ENCODE measurements around the gene DBNDD2.

The DBNDD2 gene

GRCh38 chr20:45387274-45387673 is 20.8 kb upstream of the DBNDD2 start:
- DNase-seq: no peak

DNA sequence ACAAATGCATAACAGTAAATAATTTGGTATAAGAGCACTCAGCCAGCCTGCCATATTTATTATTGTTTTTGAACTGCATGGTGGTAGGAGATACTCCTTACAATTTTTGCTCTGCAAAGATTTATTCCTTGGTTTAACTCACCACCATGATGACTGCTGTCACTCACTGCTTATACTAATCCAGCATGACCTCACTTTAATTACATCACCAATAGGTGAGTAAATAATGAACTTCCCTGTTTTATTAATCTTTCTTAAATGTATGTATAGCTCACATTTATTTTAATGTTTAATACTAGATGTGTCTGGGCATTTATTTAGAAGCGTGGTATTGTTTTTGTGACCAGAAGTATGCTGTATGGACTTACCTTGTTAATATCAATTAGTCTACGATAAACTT is 17.2 kb upstream of the DBNDD2 start:
- DNase-seq: no peak

GRCh38 chr20:45391559-45391958 is 16.5 kb upstream of the DBNDD2 start:
- no peak for DNase-seq

DNA sequence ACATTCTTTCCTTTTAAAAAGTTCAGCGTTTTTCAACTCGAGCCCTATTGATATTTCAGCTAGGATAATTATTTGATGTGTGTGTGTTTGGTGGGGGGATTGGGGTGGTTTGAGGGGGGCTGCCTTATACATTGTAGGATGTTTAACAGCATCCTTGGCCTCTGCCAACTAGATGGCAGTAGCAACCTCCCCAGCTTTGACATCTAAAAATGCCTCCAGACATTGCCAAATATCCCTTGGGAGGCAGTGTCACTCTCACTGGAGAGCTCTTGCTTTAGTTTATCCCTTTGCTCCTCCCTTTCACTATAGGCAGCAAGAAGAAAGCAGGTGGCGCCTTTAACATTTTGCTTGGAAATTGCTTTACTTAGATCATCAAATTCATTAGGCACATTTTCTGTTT is 15.4 kb upstream of the DBNDD2 start:
- DNase-seq: no peak

DNA sequence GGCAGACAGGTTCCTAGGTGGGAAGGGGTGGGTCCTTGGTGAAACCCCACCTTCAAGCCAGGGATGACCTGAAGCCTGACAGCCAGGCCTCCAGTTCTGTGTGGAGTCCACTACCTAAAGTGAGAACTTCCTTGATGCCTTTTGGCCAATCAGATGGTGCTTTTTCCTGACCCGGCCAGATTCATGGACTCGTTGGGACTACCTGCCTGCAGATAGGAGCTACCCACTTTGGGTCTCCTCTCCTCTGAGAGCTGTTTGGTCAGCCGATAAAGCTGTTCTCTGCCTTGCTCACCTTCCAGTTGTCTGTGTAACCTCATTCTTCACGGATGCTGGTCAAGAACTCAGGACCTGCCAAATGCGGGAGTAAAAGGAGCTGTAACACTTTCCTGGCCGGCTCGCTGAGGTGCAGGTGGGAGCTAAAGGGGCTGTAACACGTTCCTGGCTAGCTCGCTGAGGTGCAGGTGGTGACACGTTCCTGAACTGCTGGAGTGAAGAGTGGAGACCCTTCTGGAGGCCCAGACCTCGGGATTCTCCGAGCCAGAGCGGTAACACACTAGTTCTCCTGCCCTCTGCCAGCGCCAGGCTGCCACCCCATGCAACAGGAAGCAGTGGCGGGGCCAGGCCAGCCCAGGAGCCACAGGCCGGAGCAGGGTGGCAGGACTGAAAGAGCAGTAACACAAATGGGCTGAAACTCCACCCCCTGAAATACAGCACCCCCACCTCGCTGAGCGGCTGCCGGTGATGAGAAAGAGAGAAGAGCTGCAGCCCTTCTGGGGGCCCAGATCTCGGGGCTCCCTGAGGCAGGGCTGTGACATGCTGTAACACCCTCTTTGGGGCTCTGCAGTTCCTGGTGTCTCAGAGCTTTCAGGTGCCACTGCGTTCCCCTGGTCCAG is 13.6 kb upstream of the DBNDD2 start:
- no peak for DNase-seq

DNA sequence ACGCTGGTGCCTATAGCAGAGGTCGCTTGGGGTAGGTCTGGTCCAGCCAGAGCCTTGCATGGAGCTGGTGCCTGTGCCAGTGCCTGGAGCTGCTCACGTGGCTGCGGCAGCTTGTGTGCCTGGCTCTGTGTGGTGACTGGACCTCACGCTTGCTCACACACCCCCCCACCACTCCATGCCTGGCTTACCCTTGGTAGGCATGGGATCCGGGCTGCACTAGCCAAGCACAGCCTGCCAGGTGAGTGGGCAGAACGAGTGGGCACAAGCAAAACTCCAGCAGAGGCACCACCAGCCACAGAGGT is 13.0 kb upstream of the DBNDD2 start:
- no peak for DNase-seq

DNA sequence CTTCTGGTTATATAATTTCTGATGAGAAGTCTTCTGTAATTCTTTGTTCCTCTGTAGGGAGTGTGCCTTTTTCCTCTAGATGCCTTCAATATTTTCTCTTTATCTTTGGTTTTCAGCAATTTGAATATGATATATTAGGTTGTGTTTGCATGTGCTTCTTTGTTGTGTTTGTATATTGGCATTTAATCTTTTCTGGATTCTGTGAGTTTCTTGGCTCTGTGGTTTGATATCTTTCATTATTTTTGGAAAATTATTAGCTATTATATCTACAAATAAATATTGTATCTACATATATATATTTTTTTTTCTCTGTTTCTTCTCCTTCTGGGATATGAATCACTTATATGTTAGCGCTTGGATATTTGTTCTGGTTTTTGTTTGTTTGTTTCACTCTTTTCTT is 9.1 kb upstream of the DBNDD2 start:
- DNase-seq: no peak

DNA sequence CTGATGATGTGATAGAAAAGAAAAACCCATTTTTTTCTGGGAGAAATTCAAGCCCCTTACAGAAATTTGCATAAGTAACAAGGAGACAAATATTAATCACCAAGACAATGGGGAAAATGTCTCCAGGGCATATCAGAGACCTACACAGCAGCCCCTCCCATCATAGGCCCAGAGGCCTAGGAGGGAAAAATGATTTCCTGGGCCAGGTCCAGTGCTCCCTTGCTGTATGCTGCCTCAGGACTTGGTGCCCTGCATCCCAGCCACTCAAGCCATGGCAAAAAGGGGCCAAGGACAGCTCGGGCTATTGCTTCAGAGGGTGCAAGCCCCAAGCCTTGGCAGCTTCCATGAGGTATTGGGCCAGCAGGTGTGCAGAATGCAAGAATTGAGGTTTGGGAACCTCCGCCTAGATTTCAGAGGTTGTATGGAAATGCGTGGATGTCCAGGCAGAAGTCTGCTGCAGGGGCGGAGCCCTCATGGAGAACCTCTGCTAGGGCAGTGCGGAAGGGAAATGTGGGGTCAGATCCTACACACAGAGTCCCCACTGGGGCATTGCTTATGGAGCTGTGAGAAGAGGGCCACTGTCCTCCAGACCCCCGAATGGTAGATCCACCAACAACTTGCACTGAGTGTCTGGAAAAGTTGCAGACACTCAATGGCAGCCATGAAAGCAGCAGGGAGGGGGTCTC is 7.6 kb upstream of the DBNDD2 start:
- no peak for DNase-seq

DNA sequence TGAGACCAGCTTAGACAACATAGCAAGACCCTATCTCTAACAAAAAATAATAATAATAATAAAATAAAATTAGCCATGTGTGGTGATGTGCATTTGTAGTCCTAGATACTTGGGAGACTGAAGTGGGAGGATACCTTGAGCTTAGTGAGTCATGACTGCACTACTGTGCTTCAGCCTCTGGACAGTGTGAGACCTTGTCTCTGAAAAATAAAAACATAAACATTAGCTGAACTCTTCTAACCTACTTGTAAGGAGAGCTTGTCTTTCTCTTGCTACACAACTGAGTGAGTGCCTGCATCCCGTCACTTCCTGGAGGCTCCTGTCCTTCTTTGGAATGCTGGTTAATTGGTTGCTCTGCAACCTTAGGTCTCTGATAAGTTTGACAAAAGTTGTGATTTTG is 5.1 kb upstream of the DBNDD2 start:
- no peak for DNase-seq

- no peak for DNase-seq
Observed at GRCh38 chr20:45404438-45404837, 3.7 kb upstream of the DBNDD2 start.

GRCh38 chr20:45405571-45406259 is 2.4 kb upstream of the DBNDD2 start:
- DNase-seq: no peak

DNA sequence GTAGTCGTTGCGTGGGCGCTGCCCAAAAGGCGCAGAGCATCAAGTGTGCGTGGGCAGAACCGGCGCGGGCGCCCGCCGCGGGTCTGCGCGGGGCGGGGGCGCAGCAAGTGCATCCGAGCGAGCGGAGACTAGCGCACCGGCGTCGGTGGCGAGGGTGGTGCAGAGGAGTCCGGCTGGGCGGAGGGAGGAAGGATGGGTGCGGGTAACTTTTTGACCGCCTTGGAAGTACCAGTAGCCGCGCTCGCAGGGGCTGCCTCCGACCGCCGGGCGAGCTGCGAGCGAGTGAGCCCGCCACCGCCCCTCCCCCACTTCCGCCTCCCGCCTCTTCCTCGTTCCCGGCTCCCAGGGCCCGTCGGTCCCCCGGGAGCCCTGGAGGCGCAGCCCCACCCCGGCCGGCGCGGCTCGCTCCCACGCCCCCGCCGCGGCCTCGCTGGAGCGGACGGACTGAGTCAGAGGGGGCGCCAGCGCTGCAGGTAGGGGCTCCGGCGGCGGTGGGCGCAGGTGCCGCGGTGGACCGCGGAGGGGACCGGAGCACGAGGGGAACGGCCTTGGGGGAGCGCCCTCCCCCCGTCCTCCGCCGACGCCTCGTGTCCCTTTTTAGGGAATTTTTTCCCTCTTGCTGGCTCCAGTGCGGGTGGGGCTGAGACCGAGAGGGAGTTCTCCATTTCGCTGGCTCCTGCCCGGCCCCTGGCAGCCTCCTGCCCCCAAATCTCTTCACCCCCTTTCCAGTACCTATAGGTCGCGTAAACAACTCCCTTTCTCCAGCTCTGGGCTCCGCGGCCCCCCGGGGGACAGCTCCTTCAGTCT is 1.6 kb upstream of the DBNDD2 start:
- DNase-seq: no peak

DNA sequence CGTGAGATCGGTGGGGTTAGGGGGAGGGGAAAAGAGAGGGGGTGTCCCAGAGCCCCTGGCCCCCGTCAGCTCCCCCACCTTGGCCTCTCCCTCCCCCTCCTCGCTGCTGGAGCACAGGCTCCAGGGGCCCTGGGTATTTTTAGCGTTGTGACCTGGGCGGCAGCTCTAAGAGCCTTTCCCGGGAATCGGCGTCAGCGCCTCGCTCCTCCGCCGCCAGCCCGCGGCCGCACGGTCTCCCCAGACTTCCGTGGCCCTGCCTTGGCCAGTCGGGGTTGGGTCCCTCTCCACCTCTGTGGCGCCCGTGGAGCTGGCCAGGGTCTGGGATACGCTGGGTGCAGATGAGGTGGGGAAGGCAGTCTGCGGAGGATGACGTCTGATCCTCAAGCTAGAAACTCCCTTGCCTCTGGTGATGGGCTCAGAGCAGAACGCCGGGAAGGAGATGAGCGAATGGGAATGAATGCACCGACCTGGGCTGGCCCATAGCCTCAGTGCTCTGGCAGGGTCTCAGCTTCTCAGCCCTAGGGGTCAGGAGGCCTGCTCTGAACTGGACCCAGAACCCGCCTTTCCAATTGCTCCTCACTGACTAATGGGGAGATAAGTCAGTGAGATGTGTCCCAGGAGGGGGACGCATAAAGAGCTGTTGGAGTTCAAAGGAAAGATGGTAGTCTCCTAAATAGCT is 883 bp upstream of the DBNDD2 start:
- no peak for DNase-seq

GRCh38 chr20:45408646-45409213 is 641 bp downstream of the DBNDD2 start:
- DNase-seq: no peak

GRCh38 chr20:45409521-45410272 is 1.6 kb downstream of the DBNDD2 start:
- no peak for DNase-seq

- no peak for DNase-seq
Observed at GRCh38 chr20:45410887-45411286, 2.8 kb downstream of the DBNDD2 start.

DNA sequence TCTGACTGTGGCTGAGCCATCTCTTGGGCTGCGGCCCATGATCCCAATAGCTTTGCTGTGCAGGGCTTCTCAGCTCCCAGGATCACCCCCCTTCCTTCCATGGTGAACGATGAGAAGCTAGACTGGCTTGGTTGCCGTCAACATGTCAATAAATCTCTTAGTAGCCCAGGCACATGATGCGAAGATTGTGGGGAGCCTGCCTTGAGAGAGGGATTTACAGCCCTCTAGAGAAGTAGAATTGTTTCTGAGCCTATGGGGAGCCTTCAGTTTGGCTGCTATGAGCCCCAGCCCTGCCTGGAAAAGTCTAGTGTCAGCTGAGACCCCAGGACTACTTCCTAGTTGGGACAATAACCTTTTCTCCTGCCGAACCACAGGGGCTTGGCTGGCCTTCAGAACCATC is 4.6 kb downstream of the DBNDD2 start:
- DNase-seq: no peak

- no peak for DNase-seq
Observed at GRCh38 chr20:45413479-45413878, 5.4 kb downstream of the DBNDD2 start.

DNA sequence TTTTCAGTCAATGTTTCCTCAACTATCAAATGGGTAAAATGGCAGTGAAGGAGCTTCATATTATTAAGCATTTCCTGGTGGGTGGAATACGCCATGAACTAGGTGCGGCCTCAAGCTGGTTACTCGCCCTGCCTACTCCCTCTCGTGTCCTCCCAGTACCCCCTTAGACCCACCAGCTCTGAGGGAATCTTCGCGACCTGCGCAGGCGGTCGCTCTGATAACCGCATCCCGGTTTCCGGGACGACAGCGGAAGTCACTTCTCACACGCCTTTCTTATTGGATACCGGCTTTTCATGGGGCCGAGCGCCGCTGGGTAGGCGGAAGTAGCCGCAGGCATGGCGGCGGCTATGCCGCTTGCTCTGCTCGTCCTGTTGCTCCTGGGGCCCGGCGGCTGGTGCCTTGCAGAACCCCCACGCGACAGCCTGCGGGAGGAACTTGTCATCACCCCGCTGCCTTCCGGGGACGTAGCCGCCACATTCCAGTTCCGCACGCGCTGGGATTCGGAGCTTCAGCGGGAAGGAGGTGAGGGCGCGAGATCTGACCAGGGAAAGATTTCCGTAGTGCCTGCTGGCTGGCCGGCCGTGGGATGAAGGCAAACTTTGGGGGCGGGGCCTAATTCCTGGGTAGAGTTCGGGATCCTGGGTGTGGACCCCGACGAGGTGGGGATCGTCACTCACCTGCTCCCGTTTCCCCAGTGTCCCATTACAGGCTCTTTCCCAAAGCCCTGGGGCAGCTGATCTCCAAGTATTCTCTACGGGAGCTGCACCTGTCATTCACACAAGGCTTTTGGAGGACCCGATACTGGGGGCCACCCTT is 7.9 kb downstream of the DBNDD2 start, which contains the start of gene PIGT:
Gene PIGT, plus strand, starts transcription at position 320 of the 816 bp plus-strand sequence. Its CDS starts 16 bp downstream, at position 336.
- DNase-seq: peak; percentile 65

GRCh38 chr20:45416917-45417316 is 8.8 kb downstream of the DBNDD2 start:
- DNase-seq: no peak
